HG03571 (cell line): ENCODE results near the gene COL23A1.
"Not testable (repeated sequence)": the region's sequence is repeated elsewhere in the genome, so short reads cannot be mapped to it uniquely, and the experiment has no call there.

Experiments
- ATAC-seq: cut with Tn5 transposase; IDR thresholded peaks from one replicate; pipeline ENCODE4 v1.9.1; 2021; ENCODE audit not compliant: unreplicated experiment

COL23A1 gene

DNA sequence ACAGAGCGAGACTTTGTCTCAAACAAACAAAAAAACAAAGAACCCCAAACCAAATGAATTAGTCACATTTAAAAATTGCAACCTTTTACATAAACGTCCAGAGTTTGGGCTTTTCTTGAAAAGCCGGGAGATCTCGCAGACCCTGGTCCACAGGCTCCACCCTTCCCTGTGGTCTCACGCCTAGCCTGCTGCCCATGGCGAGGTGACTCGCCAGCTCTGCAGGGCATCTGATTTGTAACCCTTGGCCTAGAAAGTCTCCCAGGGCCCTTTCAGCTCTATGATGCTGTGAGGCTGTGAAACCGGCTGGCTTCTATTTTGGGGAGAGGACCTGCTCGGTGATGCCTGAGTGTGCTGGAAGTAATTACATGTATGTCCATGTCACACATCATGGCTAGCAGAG is 312.8 kb downstream of the COL23A1 start:
- no peak for ATAC-seq

DNA sequence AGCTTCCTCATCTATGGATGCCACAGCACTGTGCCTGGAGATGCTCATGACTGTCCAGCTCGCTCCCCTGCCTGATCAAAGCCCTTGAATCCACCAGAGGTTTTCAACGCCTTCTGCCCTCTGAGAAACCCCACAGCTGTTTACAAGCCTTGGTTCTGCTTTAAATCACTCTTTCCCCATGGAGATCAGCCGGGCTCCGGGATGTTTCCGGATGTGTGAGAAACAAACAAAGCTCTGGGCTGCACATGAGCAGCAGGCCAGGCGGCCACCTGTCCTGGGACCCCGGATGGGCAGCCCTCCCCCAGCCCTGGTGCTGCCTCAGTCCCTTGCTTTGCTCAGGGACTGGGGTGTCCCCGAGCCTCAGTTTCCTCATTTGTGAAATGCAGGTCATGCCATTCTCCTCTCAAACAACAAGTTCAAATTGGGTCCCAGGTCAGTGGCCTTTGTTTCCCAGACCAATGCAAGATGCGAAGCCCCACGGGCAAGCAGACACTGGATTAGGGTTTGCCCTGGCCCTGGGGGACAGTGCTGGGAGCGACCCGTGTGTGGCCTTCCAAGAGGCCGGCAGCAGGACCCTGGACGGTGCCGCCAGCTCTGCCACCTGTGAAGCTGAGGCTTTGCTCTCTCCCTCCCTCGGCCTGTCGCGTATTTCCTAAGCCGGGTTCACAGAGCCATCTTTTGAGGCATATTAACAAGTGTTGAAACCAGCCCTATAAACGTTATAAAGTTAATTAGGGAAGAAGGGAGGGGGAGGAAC is 315.2 kb downstream of the COL23A1 start:
- ATAC-seq = no peak

DNA sequence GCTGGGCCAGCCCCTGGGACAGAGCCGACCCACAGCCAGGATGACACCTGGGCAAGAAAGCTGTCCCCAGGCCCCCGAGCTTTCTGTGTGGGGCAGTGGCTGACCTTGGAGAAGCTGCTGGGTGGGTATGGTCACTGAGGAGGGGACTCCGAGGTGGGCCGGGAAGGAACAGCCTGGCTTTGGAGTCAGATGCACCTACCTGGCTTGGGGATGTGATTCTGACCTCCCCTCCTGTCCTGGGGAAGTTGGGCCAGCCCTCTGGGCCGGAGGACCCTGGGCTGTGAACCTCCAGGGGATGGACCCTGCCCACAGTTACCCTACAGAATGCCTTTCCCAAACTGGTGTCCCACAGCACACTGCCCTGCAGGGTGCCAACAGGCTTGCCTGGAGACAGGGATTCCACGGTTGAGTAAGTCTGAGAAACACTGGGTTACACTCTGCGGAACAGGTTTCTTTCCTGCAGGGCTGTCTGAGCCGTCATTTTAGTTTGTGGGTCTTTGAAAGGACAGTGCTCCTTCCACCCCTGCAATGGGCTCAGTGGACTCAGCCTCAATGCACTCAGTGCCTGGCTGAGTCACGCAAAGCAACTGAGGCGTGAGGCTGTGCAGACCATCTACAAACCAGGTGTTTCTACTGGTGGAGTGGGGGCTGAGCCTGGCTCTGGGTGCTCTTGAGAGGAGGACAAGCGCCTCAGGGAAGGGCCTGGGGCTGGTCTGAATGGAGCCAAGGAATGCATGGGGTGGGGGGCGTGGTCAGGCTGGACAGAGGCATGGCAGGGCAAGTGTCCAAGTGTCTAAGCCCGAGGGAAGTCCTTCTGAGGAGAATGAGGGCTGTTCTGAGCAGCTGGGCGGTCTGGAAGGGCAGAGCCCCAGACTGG is 316.3 kb downstream of the COL23A1 start:
- ATAC-seq = no peak

DNA sequence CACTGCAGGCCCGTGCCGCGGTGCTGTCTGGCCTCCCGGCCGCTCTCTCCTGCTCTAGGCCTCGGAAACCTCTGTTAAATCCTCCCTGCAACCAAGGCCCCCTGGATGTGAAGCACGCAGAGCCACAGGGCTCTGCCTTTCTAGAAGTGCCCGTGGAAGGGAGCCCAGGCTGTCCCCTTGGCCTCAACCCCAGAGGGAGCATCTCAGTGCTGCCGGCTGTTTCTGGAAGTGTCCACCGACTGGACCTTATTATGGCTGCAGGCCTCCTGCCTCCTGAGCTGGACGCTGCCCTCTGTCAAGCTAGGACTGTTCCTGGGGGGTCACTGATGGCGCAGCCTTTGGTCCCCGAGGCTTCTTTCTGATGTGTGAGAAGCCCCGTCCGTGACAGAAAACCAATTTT is 317.2 kb downstream of the COL23A1 start:
- no peak for ATAC-seq

DNA sequence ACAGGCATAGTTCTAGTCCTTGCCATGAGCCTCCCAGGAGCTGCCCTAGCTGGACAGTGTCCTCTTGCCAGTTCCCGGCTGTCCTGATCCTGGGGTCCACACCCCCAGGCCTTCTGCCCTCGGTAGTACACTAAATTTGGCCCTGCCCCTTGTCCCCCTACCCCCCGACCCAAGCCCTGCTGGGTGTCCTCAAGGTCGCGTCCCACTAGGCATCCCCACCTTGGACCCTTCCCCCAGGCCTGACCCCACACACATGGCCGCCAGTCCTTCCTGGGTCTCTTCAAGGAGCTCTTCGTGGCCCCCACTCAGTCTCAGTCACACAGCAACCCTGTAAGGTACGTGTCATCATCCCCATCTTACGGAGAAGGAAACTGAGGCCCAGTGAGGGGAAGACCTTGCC is 317.6 kb downstream of the COL23A1 start:
- ATAC-seq = no peak

DNA sequence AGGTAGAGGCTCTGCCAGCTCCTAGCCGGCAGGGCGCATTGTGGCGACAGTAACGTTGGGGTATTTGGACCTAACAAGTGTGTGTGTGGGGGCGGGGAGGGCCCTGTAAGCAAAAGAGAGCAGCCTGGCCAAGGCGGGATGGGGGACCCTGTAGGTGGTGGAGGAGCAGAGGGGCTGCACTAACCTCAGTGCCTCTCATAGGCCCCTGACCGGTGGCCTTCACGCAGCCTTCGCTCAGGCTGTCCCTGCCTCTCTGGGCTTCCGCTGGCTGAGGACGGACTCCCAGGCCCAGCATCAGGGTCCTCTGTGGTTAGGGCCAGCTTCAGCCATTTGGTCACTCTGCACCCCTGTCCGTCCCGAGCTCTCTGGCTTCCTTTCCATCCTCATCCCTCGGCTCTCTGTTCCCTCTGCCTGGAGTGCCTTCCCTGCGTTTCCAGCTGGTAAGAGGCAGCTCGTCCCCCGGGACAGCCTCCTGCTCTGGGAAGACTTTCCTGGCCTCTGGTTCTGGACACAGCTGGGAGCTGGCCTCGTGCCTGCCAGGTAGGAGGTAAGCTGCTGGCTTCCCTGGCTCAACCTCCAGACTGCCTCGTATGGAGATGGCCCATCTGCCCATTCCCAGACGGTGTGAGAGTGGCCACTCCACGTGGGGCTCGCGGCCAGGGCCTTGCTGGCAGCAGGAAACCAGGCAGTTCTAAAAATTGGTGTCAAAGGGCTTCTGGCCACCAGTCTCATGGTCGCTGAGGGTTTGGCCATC is 318.3 kb downstream of the COL23A1 start:
- ATAC-seq = no peak

DNA sequence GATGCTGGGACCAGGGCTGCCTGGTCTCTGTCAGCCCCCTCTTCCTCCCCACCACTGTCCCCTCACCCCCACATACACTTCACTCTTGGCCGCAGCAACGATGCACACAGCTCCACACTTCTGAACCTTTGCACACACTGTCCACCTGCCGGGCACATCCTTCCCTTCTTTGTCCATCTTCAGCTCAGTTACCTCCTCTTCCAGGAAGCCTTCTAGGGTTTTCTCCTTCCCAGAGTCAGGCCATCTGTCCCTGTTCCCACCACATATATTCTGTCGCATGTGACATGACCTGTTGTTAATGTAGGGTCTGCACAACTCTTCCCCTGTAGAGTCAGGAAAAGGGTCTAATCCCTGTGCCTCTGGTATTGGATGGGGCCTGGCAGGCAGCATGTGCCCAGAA is 319.0 kb downstream of the COL23A1 start:
- no peak for ATAC-seq

DNA sequence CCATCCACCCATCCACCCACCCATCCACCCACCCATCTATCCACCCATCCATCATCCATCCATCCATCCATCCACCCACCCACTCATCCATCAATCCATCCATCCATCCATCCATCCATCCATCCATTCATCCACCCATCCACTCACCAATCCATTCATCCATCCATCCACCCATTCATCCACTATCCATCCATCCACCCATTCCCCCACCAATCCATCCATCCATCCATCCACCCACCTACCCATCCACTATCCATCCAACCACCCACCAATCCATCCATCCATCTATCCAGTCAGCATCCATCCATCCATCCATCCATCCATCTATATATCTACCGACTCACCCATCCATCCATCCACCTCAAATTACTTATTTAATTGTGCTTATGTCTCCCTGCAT is 320.7 kb downstream of the COL23A1 start:
- ATAC-seq = no peak

DNA sequence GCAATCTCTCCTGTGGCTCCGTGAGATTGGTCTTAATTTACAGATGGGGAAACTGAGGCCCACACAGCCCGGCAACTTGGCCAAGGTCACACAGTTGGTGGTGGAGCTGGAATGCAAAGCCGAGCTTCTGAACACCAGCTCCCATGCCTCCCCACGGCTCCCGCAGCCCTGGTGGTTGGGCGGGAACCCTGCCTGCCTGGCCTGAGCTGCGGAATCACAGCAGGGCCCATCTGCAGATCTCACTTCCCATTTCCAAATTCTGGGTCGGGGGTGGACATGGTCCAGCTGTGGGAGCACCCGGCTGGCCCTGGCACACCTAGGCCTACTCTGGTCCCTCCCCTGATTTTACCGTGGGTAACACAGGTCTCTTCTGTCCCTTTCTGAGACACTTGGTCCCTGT is 322.3 kb downstream of the COL23A1 start:
- no peak for ATAC-seq

DNA sequence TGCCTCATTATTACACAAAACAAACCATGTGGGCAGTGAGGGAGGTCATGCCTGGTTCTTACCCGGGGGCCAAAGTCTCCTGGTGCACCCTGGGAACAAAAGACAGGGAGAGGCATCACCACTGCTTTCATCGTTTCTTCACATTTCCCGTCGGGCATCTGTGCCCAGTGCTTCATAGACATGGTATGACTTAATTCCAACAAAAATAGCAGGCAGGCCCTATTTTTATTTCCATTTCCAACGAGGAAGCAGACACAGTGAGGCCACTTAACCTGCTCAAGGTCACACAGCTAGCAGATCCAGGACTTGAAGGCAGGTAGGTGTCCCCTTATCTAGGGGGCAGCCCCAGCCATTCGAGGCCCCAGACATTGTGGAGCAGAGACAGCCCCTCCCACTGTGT is 322.9 kb downstream of the COL23A1 start:
- no peak for ATAC-seq

DNA sequence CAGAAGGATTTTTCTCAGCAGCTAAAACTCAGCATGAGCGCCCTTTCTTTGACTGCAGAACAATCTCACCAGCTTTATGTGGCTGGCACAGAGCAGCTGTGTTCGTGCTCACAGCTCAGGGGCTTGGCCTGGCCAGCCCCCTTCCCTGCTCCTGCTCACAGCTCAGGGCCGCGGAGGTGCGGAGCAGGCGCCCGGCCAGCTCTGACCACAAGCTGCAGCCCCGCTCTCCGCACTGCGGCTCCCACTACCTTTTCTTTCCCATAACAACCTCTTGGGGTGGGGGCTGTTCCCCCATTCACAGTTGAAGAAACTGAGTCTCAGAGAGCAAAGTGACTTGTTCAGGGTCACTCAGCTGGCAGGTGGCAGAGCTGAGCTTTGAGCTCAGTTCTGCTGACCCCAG is 323.6 kb downstream of the COL23A1 start:
- ATAC-seq = no peak

DNA sequence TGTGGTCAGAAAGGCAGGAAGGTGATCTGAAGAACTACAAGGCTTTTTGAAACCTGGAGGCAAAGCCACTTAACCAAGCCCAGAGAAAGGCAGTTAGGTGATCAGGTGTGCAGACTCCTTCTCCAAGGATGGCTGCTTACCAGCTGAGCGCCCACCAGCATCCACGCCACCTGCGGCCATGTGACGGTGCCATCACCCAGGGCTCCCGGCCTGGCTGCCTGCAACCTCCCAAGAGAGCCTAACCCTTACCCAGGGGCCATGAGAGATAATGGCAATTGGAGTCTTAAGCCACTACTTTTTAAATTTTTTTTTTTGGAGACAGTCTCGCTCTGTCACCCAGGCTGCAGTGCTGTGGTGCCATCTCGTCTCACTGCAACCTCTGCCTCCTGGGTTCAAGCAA is 324.4 kb downstream of the COL23A1 start:
- no peak for ATAC-seq

DNA sequence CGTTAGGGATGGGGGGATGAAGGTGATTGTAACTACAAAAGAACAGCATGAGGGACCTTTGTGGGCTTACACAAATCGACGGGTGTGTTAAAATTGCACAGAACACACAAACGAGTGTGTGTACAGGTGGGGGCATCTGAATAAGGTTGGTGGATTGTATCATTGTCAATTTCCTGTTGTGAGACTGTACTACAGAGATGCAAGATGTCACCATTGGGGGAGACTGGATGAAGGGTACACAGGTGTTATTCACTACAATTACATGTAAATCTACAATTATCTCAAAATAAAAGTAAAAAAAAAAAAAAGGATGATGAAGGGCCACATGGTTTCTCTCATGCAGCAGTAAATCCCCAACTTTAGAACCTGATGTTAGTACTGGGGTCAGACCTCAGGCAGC is 326.1 kb downstream of the COL23A1 start:
- no peak for ATAC-seq

DNA sequence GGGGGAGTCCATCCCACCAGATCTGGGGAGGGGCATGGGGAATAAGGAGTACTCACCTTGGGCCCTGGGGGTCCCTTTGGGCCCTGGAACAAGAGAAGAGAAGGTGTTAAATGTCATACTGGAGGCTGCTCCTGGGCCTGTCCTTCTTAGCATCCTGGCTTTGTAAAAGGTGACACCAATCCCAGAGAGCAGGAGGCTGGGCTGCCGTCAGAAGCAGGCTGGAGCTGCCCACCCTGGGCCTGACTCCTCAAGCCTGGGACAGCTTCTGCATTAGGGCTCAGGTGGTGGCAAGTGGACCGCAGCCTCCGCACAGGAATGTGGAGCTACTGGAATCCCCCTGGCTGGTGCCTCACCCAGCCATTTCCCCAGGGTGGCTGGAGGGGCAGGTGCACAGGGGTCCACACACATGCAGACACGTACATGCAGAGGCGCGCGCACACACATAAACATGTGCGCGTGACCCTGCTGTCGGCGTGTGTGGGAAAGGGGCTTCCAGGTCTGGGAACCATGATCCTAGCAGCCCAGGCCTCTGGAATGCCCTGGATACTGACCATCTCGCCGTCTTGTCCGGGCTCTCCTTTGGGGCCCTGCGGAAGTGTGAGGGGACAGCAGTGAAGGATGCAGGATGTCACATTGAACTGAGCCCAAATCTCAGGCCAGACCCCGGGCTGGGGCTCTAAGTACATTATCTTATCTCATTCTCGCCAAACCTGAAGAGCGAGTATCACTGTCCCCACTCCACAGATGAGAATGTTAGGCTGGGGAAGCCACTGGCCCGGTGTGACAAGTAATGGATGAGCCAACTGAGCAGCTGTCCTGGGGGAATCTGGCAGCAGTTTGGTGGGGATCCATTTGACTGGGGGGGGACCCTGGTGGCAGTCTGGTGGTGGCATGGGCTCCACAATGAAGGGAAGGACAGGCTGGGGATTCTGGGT is 328.3 kb downstream of the COL23A1 start:
- ATAC-seq = no peak

DNA sequence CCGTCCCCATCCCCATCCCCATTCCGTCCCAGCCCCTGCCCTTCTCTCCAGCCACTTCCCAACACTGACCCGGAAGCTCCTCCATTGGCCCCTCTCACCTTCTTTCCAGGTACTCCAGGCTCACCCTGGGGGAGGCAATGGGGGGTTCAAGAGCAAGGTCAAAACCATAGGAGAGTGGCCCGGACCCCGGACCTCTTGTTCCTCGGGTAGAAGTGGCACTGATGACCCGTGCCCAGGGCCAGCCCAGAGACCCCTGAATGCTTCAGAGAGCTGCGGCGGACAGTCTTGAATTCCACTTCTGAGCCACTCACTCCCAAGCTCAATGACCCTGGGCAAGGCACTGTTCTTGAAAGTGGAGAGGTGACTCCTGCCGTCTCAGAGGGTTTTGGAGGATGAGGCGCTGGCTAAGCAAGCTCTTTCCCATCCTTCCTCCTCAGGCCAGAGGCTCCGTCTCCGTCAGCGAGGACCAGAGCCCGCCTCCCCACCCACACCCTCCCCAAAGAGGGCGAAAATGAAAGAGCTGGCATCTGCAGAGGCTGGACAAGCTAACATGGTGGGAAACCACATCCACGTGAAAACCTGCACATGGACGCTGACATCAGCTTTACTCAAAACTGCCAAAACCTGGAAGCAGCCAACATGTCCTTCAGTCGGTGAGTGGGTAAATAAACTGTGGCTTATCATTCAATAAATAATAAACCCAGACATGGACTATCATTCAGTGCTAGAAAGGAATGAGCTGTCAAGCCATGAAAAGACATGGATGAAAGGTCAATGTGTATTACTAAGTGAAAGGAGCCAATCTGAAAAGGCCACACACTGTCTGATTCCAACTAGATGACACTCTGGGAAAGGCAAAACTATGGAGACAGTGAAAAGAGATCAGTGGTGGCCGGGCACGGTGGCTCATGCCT is 330.3 kb downstream of the COL23A1 start:
- ATAC-seq = no peak

DNA sequence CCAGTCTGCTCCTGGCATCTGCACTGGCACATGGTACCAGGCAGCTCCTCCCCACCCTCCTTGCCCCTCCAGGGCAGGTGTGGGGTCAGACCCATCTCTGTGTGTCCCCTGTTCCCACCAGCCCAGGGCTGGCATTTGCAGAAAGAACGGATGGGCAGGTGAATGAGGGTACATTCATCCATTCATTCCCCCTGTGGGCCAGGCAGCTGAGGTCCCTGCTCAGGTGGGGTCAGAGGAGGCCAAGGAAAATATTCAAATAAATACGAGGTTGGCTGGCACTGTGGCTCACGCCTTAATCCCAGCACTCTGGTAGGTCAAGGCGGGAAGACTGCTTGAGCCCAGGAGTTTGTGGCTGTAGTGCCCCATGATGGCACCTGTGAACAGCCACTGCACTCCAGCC is 332.5 kb downstream of the COL23A1 start:
- no peak for ATAC-seq

DNA sequence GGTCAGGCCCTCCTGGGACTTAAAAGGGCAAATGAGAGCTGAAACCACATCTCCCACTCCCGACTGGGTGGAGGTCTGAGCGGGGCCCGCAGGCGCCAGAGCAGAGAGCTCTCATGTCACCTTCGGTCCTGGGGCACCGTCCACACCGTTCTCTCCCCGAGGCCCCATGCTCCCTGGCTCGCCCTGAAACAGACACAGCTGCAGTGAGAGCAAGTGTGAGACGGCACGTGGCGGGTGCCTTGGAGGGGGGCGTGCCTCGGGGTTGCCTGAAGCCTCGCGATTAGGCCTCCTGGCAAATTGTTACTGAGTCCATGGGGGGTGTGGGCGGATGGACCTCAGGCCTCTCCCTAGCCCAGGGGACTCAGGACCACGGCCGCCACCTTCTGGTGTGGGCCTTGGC is 333.4 kb downstream of the COL23A1 start:
- no peak for ATAC-seq

DNA sequence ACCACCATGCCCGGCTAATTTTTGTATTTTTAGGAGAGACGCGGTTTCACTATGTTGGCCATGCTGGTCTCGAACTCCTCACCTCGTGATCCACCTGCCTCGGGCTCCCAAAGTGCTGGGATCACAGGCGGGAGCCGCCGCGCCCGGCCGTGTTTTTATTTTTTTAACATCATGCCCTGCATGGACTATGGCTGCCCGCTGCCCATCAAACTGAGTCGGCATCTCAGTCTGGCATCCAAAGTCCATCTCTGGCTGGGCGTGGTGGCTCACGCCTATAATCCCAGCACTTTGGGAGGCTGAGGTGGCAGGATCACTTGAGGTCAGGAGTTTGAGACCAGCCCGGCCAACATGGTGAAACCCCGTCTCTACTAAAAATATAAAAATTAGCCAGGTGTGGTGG is 336.6 kb downstream of the COL23A1 start:
- ATAC-seq = not testable (repeated sequence)

DNA sequence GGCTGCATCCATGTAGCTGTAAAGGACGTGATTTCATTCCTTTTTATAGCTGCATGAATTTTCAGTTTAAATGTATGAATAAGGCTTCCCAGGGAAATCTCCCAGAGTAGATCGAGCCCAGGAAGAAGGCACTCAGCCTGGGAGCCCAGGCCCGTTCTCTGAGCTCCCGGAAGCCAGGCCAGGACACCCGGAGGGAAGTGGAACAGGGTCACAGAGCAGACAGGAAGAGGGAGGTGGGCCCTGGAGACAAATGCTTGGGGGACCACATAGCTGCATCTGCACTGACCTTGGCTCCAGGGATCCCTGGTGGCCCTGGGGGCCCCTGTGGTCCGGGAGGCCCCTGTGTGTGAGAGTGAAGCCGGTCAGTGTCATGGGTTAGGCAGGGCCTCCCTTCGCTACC is 337.9 kb downstream of the COL23A1 start:
- no peak for ATAC-seq

DNA sequence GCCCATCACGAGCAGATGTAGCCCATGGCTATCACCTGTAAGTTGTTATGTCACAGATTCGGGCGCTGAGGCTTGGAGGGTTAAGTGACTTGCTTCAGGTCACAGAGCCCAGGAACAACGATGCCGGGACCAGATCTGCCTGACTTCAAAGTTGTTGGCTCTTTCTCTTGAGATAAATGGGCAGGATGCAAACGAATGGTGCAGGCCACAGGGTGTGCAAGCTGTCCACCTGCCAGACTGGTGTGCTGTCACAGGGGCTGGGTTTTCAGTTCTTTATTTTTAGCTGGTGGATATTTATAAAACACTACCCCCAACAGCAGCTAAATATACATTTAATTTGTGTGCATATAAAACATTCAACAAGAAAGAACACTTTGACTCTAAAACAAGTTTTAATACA is 339.9 kb downstream of the COL23A1 start:
- no peak for ATAC-seq
